Measurements from ENCODE around the gene ADORA1. TPM values are rescaled to one million over a fixed set of nuclear protein-coding genes. Genes with fewer than 3 reads are reported as not detected.

Gene ADORA1
- polyA plus RNA-seq, 1 donor (not counting 4 experiments of a cell fraction or from before 2014, with no cell fraction given), result 0.09 TPM

GRCh38 chr1:203142684-203143408 lies 15.3 kb downstream of the ADORA1 start:
- Histone ChIP-seq H3K4me1 (ENCODE audit: control insufficient read depth, extremely low read depth, insufficient read depth, low read length) (no peaks in the 10 kb centered on the region), H4K20me1 (ENCODE audit: control insufficient read depth, extremely low read depth, insufficient read depth, low read length) (no peaks in the 10 kb centered on the region), H3K36me3 (ENCODE audit: control insufficient read depth in 2 of 2, extremely low read depth in 1 of 2, insufficient read depth in 2 of 2, low read length in 2 of 2) (no peaks in the 10 kb centered on the region), H3K27me3 (ENCODE audit: control insufficient read depth, extremely low read depth, insufficient read depth, low read length) (peaks cover 3% of the 10 kb centered on the region), H3K4me3 (ENCODE audit: control insufficient read depth in 2 of 3, extremely low read depth in 1 of 3, insufficient read depth in 2 of 3, low read depth in 1 of 3, low read length in 3 of 3) (no peak overlapping the region), H3K9me3 (ENCODE audit: control insufficient read depth, low read depth, low read length) (no peaks in the 10 kb centered on the region), H3K79me2 (ENCODE audit: control insufficient read depth, insufficient read depth, low read length) (no peaks in the 10 kb centered on the region), H3K9me1 (ENCODE audit: control insufficient read depth, extremely low read depth, insufficient read depth, low read length) (no peaks in the 10 kb centered on the region), H2AFZ (ENCODE audit: control insufficient read depth, low read length) (no peak overlapping the region), H3K4me2 (ENCODE audit: control insufficient read depth, extremely low read depth, insufficient read depth, low read depth, low read length) (no peak overlapping the region), H3K9ac (ENCODE audit: control insufficient read depth, extremely low read depth, insufficient read depth, low read length) (no peak overlapping the region), H3K27ac (ENCODE audit: control insufficient read depth, insufficient read depth, low read length) (no peak overlapping the region)
- no peak for TF ChIP-seq CTCF (optimal IDR thresholded peaks at IDR 0.05 in 1 of 3, IDR thresholded peaks at IDR 0.05 in 1 of 3, conservative IDR thresholded peaks at IDR 0.05 in 1 of 3; ENCODE audit: extremely low read depth in 1 of 3, insufficient read depth in 2 of 3, low read length in 3 of 3)
- TF ChIP-seq EZH2 (IDR thresholded peaks at IDR 0.05; ENCODE audit: low read length), result no peak
- no peak for DNase-seq (ENCODE audit: low read depth, low spot score)
- dilution Hi-C loops (cut with MboI; ENCODE audit: extremely low pct_ligation_motif_present, low sequenced_read_pairs), result no loop called here
- FAIRE-seq, result no peak

- Histone ChIP-seq H3K36me3 (ENCODE audit: control insufficient read depth in 2 of 2, extremely low read depth in 1 of 2, insufficient read depth in 2 of 2, low read length in 2 of 2) (no peaks in the 10 kb centered on the region), H3K79me2 (ENCODE audit: control insufficient read depth, insufficient read depth, low read length) (no peaks in the 10 kb centered on the region), H3K9ac (ENCODE audit: control insufficient read depth, extremely low read depth, insufficient read depth, low read length) (no peak overlapping the region), H2AFZ (ENCODE audit: control insufficient read depth, low read length) (no peak overlapping the region), H3K9me1 (ENCODE audit: control insufficient read depth, extremely low read depth, insufficient read depth, low read length) (no peaks in the 10 kb centered on the region), H3K4me1 (ENCODE audit: control insufficient read depth, extremely low read depth, insufficient read depth, low read length) (no peaks in the 10 kb centered on the region), H3K4me2 (ENCODE audit: control insufficient read depth, extremely low read depth, insufficient read depth, low read depth, low read length) (no peak overlapping the region), H3K4me3 (ENCODE audit: control insufficient read depth in 2 of 3, extremely low read depth in 1 of 3, insufficient read depth in 2 of 3, low read depth in 1 of 3, low read length in 3 of 3) (no peak overlapping the region), H4K20me1 (ENCODE audit: control insufficient read depth, extremely low read depth, insufficient read depth, low read length) (no peaks in the 10 kb centered on the region), H3K9me3 (ENCODE audit: control insufficient read depth, low read depth, low read length) (no peaks in the 10 kb centered on the region), H3K27me3 (ENCODE audit: control insufficient read depth, extremely low read depth, insufficient read depth, low read length) (peaks cover 3% of the 10 kb centered on the region), H3K27ac (ENCODE audit: control insufficient read depth, insufficient read depth, low read length) (no peak overlapping the region)
- DNase-seq (ENCODE audit: low read depth, low spot score), result no peak
- TF ChIP-seq EZH2 (IDR thresholded peaks at IDR 0.05; ENCODE audit: low read length) (no peak), CTCF (optimal IDR thresholded peaks at IDR 0.05 in 1 of 3, IDR thresholded peaks at IDR 0.05 in 1 of 3, conservative IDR thresholded peaks at IDR 0.05 in 1 of 3; ENCODE audit: extremely low read depth in 1 of 3, insufficient read depth in 2 of 3, low read length in 3 of 3) (no peak)
- FAIRE-seq, result no peak
- dilution Hi-C loops (cut with MboI; ENCODE audit: extremely low pct_ligation_motif_present, low sequenced_read_pairs), result no loop called here
Observed at GRCh38 chr1:203143641-203144040, 16.1 kb downstream of the ADORA1 start.
